K562 (cell line): ENCODE data around the gene ATF7IP. TPM values are rescaled to one million over a fixed set of nuclear protein-coding genes. Genes with fewer than 3 reads are reported as not detected.
A peak's percentile ranks its signal among the peaks of the same experiment; 100 is the strongest.

Source experiments
- ZBTB40 ChIP-seq, 2 experiments: fragments of 450-650 bp in 1 of 2; sonication (generic) in 1 of 2; formaldehyde crosslinking in 1 of 2; IDR thresholded peaks; 2 replicates each; pipeline versions ENCODE4 v1.7.1 to v1.9.0; 2016 to 2022; ENCODE audit warnings: inconsistent platforms in 1 of 2, mild to moderate bottlenecking in 1 of 2, missing genetic modification reagents in 1 of 2
- polyA plus RNA-seq, 8 experiments: library from polyadenylated mRNA; depleted of rRNA in 4 of 8; stranded (reverse) in 5 of 8; unstranded in 3 of 8; fragments of >200 nt; fragmentation: Nextera tagmentation in 2 of 8; fragmentation: Illumina TruSeq in 1 of 8; extraction: Ambion mirVana in 2 of 8; extraction: Trizol in 1 of 8; gene quantifications; 2 replicates each; pipeline versions ENCODE4 v1.2.1 to v1.2.3, GENCODE V29; 2011 to 2014; ENCODE audit warnings: inconsistent platforms in 1 of 8, missing spikeins in 1 of 8
- total RNA-seq, 7 experiments: library from RNA; depleted of rRNA in 6 of 7; stranded (reverse); fragments of >200 nt in 6 of 7; fragmentation: Illumina TruSeq in 2 of 7; extraction: Trizol in 2 of 7; gene quantifications; 2 replicates each; pipeline versions ENCODE4 v1.2.1 to v1.2.3, GENCODE V29; 2011 to 2021; ENCODE audit warnings: low replicate concordance in 1 of 7

The ATF7IP gene
- total and polyA plus RNA-seq, 9 of the 15 experiments (the other 6 are each of a cell fraction or from before 2014, with no cell fraction given): 2.8 to 27.1 (median 11.0) TPM

- peak; percentile 57; the same call in 1 of the 2 replicates for TF ChIP-seq ZBTB40 (IDR thresholded peaks at IDR 0.05)
- TF ChIP-seq ZBTB40 (CRISPR knock-in tag; IDR thresholded peaks at IDR 0.05): peak; percentile 35; the same call in 1 of the 2 replicates
These were observed 65.0 kb downstream of the ATF7IP start (continued) for GRCh38 chr12:14430394-14430986.
